HepG2 (cell line): Measurements from ENCODE around the gene SMOC1. TPM values are rescaled to one million over a fixed set of nuclear protein-coding genes. Genes with fewer than 3 reads are reported as not detected.

ENCODE experiments used
- AHR ChIP-seq: IDR thresholded peaks from 2 replicates; pipeline ENCODE4 v1.6.1; 2018; ENCODE audit warnings: missing genetic modification reagents, missing compliant biosample characterization
- CHD2 ChIP-seq: IDR thresholded peaks from 2 replicates; pipeline ENCODE4 v1.6.1; 2011; ENCODE audit warnings: low read depth, low read length, improper control_type of control experiment
- CREB1 ChIP-seq, 2 experiments: fragments of 450-650 bp in 1 of 2; IDR thresholded peaks; 2 replicates each; pipeline ENCODE4 v1.6.1; 2016 to 2017; ENCODE audit warnings: control low read depth in 1 of 2, mild to moderate bottlenecking in 1 of 2, missing compliant biosample characterization in 1 of 2, missing genetic modification characterization in 1 of 2
- DNMT3B ChIP-seq: conservative IDR thresholded peaks from 2 replicates; pipeline ENCODE4 v1.6.1; 2016; ENCODE audit warnings: missing biosample characterization, control low read depth
- GATAD1 ChIP-seq: IDR thresholded peaks from 2 replicates; pipeline ENCODE4 v1.6.1; 2016; ENCODE audit warnings: missing genetic modification reagents, missing compliant biosample characterization
- KLF15 ChIP-seq: sonication (generic); formaldehyde crosslinking; IDR thresholded peaks from 2 replicates; pipeline ENCODE4 v1.8.1; 2023; ENCODE audit warnings: borderline replicate concordance, mild to moderate bottlenecking, inconsistent platforms, missing genetic modification reagents, mixed read lengths
- KLF9 ChIP-seq: IDR thresholded peaks from 2 replicates; pipeline ENCODE4 v1.6.1; 2016; ENCODE audit warnings: low read depth
- NCOA5 ChIP-seq: sonication (generic); formaldehyde crosslinking; IDR thresholded peaks from 2 replicates; pipeline ENCODE4 v1.4.0; 2020; ENCODE audit warnings: missing genetic modification reagents
- PCBP1 ChIP-seq: fragments of 200-400 bp; formaldehyde crosslinking; IDR thresholded peaks from 2 replicates; pipeline ENCODE4 v1.6.1; 2017; ENCODE audit warnings: mild to moderate bottlenecking, low read depth, low read length, borderline replicate concordance
- ZBTB33 ChIP-seq: sonication (generic); formaldehyde crosslinking; IDR thresholded peaks from 2 replicates; pipeline ENCODE4 v1.4.0; 2020; ENCODE audit warnings: missing genetic modification reagents
- ZBTB39 ChIP-seq: sonication (generic); formaldehyde crosslinking; IDR thresholded peaks from 2 replicates; pipeline ENCODE4 v1.5.0; 2020; ENCODE audit warnings: missing genetic modification reagents
- ZNF17 ChIP-seq: sonication (generic); formaldehyde crosslinking; IDR thresholded peaks from 2 replicates; pipeline ENCODE4 v1.5.0; 2020; ENCODE audit warnings: mild to moderate bottlenecking, missing genetic modification reagents
- ZNF230 ChIP-seq: sonication (generic); formaldehyde crosslinking; IDR thresholded peaks from 2 replicates; pipeline ENCODE4 v1.4.0; 2020; ENCODE audit warnings: mild to moderate bottlenecking, missing genetic modification reagents
- ZNF260 ChIP-seq: sonication (generic); formaldehyde crosslinking; IDR thresholded peaks from 2 replicates; pipeline ENCODE4 v1.4.0; 2020; ENCODE audit warnings: missing genetic modification reagents, low read depth, mild to moderate bottlenecking, borderline replicate concordance
- ZNF563 ChIP-seq: sonication (generic); formaldehyde crosslinking; IDR thresholded peaks from 2 replicates; pipeline ENCODE4 v1.8.0; 2022; ENCODE audit warnings: mild to moderate bottlenecking, moderate library complexity, missing genetic modification reagents
- ZNF776 ChIP-seq: sonication (generic); formaldehyde crosslinking; IDR thresholded peaks from 2 replicates; pipeline ENCODE4 v1.4.0; 2020; ENCODE audit warnings: mild to moderate bottlenecking, missing genetic modification reagents
- ZSCAN12 ChIP-seq: sonication (generic); formaldehyde crosslinking; IDR thresholded peaks from 2 replicates; pipeline ENCODE4 v1.9.0; 2021; ENCODE audit warnings: mild to moderate bottlenecking, missing genetic modification reagents
- polyA plus RNA-seq, 8 experiments: library from polyadenylated mRNA; depleted of rRNA in 3 of 8; stranded (reverse) in 7 of 8; unstranded in 1 of 8; fragments of >200 nt; fragmentation: Illumina TruSeq in 4 of 8; extraction: Trizol in 4 of 8; gene quantifications; 2 replicates each; pipeline versions ENCODE4 v1.2.1 to v1.2.3, GENCODE V29; 2011 to 2016; ENCODE audit warnings: low read depth in 4 of 8, missing spikeins in 1 of 8, mixed read lengths in 1 of 8; ENCODE audit not compliant: insufficient read depth in 1 of 8
- total RNA-seq, 5 experiments: library from RNA; depleted of rRNA; stranded (reverse); fragments of >200 nt; fragmentation: Illumina TruSeq; extraction: Trizol; gene quantifications; 2 replicates each; pipeline ENCODE4 v1.2.3, GENCODE V29; 2016; ENCODE audit warnings: low read depth in 1 of 5
- TF ChIP-seq, protein P1 (sequence below): sonication (generic); formaldehyde crosslinking; IDR thresholded peaks from 2 replicates; pipeline ENCODE4 v1.8.0; 2022; ENCODE audit warnings: mild to moderate bottlenecking, missing genetic modification reagents, moderate library complexity
- TF ChIP-seq, protein P2 (sequence below): IDR thresholded peaks from 2 replicates; pipeline ENCODE4 v1.6.1; 2012; ENCODE audit warnings: low read depth, low read length, improper control_type of control experiment
- TF ChIP-seq, protein P3 (sequence below): sonication (generic); formaldehyde crosslinking; IDR thresholded peaks from 2 replicates; pipeline ENCODE4 v1.9.0; 2022; ENCODE audit warnings: missing genetic modification reagents, mild to moderate bottlenecking, borderline replicate concordance

The SMOC1 gene
- total and polyA plus RNA-seq, 2 of the 13 experiments (the other 11 are each of a cell fraction or from before 2014, with no cell fraction given): 17.8 to 35.6 TPM

- TF ChIP-seq, protein P1, sequence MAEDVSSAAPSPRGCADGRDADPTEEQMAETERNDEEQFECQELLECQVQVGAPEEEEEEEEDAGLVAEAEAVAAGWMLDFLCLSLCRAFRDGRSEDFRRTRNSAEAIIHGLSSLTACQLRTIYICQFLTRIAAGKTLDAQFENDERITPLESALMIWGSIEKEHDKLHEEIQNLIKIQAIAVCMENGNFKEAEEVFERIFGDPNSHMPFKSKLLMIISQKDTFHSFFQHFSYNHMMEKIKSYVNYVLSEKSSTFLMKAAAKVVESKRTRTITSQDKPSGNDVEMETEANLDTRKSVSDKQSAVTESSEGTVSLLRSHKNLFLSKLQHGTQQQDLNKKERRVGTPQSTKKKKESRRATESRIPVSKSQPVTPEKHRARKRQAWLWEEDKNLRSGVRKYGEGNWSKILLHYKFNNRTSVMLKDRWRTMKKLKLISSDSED (CRISPR knock-in tag): no peak
- TF ChIP-seq ZNF230 (0 out of 2 replicates have a peak, but pooled peaks have one; percentile 41), PCBP1 (peak; percentile 93), KLF9 (CRISPR knock-in tag) (no peak), DNMT3B (CRISPR knock-in tag) (no peak), ZNF776 (no peak), ZNF17 (CRISPR knock-in tag) (peak; percentile 70; the same call in 1 of the 2 replicates), ZNF563 (CRISPR knock-in tag) (no peak), AHR (CRISPR knock-in tag) (no peak), ZNF260 (CRISPR knock-in tag) (no peak), KLF15 (CRISPR knock-in tag) (0 out of 2 replicates have a peak, but pooled peaks have one; percentile 30), NCOA5 (CRISPR knock-in tag) (no peak), ZBTB39 (CRISPR knock-in tag) (no peak), CREB1 (IDR thresholded peaks at IDR 0.05) (no peak), CREB1 (CRISPR knock-in tag; IDR thresholded peaks at IDR 0.05) (0 out of 2 replicates have a peak, but pooled peaks have one; percentile 47), CHD2 (no peak), ZBTB33 (CRISPR knock-in tag) (no peak), ZSCAN12 (CRISPR knock-in tag) (no peak), GATAD1 (CRISPR knock-in tag) (peak; percentile 47; the same call in 1 of the 2 replicates)
- TF ChIP-seq, protein P2, sequence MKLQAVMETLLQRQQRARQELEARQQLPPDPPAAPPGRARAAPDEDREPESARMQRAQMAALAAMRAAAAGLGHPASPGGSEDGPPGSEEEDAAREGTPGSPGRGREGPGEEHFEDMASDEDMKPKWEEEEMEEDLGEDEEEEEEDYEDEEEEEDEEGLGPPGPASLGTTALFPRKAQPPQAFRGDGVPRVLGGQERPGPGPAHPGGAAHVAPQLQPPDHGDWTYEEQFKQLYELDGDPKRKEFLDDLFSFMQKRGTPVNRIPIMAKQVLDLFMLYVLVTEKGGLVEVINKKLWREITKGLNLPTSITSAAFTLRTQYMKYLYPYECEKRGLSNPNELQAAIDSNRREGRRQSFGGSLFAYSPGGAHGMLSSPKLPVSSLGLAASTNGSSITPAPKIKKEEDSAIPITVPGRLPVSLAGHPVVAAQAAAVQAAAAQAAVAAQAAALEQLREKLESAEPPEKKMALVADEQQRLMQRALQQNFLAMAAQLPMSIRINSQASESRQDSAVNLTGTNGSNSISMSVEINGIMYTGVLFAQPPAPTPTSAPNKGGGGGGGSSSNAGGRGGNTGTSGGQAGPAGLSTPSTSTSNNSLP: no peak
- TF ChIP-seq, protein P3, sequence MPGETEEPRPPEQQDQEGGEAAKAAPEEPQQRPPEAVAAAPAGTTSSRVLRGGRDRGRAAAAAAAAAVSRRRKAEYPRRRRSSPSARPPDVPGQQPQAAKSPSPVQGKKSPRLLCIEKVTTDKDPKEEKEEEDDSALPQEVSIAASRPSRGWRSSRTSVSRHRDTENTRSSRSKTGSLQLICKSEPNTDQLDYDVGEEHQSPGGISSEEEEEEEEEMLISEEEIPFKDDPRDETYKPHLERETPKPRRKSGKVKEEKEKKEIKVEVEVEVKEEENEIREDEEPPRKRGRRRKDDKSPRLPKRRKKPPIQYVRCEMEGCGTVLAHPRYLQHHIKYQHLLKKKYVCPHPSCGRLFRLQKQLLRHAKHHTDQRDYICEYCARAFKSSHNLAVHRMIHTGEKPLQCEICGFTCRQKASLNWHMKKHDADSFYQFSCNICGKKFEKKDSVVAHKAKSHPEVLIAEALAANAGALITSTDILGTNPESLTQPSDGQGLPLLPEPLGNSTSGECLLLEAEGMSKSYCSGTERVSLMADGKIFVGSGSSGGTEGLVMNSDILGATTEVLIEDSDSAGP (CRISPR knock-in tag): peak; percentile 85
Measured at GRCh38 chr14:69850086-69850735, 29.0 kb upstream of the SMOC1 start (continued).
